GM13976 (cell line): ENCODE measurements around the gene MOGAT3.

Experiments used
- DNase-seq: peaks from one replicate; pipeline ENCODE4 v3.0.0; 2012; ENCODE audit warnings: low spot score
- CTCF ChIP-seq: IDR thresholded peaks from 2 replicates; pipeline ENCODE4 v1.5.1; 2012; ENCODE audit warnings: borderline replicate concordance, mild to moderate bottlenecking; ENCODE audit not compliant: insufficient read depth; ENCODE audit errors: extremely low read depth, missing control alignments, control extremely low read depth
- in situ Hi-C: fragments of 300-500 bp; cut with MboI; formaldehyde crosslinking; loops from one replicate; pipeline ENCODE4 v1.12.0; 2022; ENCODE audit warnings: low sequenced_read_pairs, mixed read lengths, inconsistent platforms; ENCODE audit not compliant: unreplicated experiment

Gene MOGAT3

GRCh38 chr7:101160910-101161309 lies 39.9 kb downstream of the MOGAT3 start:
- no peak for TF ChIP-seq CTCF
- no peak for DNase-seq
- in situ Hi-C loops = no loop called here

- TF ChIP-seq CTCF = no peak
- in situ Hi-C loops = no loop called here
- DNase-seq = no peak
Measured at GRCh38 chr7:101159696-101160674, 40.9 kb downstream of the MOGAT3 start.

GRCh38 chr7:101156866-101157589 lies 43.8 kb downstream of the MOGAT3 start:
- TF ChIP-seq CTCF = no peak
- in situ Hi-C loops = no loop called here

GRCh38 chr7:101156277-101156676 lies 44.6 kb downstream of the MOGAT3 start:
- no peak for DNase-seq
- no peak for TF ChIP-seq CTCF
- in situ Hi-C loops = no loop called here

More at GRCh38 chr7:101156866-101157589, 43.8 kb downstream of the MOGAT3 start:
- DNase-seq = no peak

GRCh38 chr7:101155303-101155702 lies 45.5 kb downstream of the MOGAT3 start:
- no peak for TF ChIP-seq CTCF
- DNase-seq = no peak
- in situ Hi-C loops = no loop called here

- no peak for TF ChIP-seq CTCF
- no peak for DNase-seq
- in situ Hi-C loops = no loop called here
Measured at GRCh38 chr7:101154693-101155102, 46.1 kb downstream of the MOGAT3 start.
